Measurements from ENCODE around the gene NRM. TPM values are rescaled to one million over a fixed set of nuclear protein-coding genes. Genes with fewer than 3 reads are reported as not detected.

The NRM gene
- total and polyA plus RNA-seq, 2 of the 13 experiments (the other 11 are each of a cell fraction or from before 2014, with no cell fraction given): 12.5 to 16.0 TPM

- TF ChIP-seq, protein P1, sequence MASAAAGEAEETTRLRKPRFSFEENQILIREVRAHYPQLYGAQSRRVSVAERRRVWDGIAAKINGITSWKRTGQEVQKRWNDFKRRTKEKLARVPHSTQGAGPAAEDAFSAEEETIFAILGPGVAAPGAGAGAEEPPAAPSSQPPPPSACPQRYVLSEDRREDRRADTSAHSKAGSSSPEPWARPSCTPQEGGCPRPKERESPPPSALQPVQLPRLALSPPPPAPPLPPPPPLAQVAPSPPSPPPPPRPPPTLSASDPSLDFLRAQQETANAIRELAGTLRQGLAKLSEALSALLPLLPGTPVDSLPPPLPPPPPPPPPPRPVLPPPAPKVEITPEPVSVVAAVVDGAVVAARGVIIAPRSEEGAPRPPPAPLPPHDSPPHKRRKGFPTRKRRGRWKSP (CRISPR knock-in tag; IDR thresholded peaks at IDR 0.05): peak; percentile 96
- peak; percentile 78 for TF ChIP-seq ZNF280B (CRISPR knock-in tag; IDR thresholded peaks at IDR 0.05; ENCODE audit: borderline replicate concordance)
- TF ChIP-seq ZNF12 (CRISPR knock-in tag; IDR thresholded peaks at IDR 0.05): no peak
- TF ChIP-seq, protein P2, sequence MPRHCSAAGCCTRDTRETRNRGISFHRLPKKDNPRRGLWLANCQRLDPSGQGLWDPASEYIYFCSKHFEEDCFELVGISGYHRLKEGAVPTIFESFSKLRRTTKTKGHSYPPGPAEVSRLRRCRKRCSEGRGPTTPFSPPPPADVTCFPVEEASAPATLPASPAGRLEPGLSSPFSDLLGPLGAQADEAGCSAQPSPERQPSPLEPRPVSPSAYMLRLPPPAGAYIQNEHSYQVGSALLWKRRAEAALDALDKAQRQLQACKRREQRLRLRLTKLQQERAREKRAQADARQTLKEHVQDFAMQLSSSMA (CRISPR knock-in tag; IDR thresholded peaks at IDR 0.05): peak; percentile 84; the same call in 1 of the 2 replicates
- TF ChIP-seq ZNF317 (CRISPR knock-in tag; IDR thresholded peaks at IDR 0.05): peak; percentile 90
- peak; percentile 86 for TF ChIP-seq SKI (IDR thresholded peaks at IDR 0.05; ENCODE audit: partially characterized antibody)
- TF ChIP-seq KMT2A (CRISPR knock-in tag; IDR thresholded peaks at IDR 0.05): peak; percentile 47; the same call in 1 of the 2 replicates
- TF ChIP-seq ETV5 (CRISPR knock-in tag; IDR thresholded peaks at IDR 0.05; ENCODE audit: borderline replicate concordance): peak; percentile 71
- TF ChIP-seq ZNF747 (CRISPR knock-in tag; IDR thresholded peaks at IDR 0.05; ENCODE audit: borderline replicate concordance): peak; percentile 92; the same call in 1 of the 2 replicates
- TF ChIP-seq, protein P3, sequence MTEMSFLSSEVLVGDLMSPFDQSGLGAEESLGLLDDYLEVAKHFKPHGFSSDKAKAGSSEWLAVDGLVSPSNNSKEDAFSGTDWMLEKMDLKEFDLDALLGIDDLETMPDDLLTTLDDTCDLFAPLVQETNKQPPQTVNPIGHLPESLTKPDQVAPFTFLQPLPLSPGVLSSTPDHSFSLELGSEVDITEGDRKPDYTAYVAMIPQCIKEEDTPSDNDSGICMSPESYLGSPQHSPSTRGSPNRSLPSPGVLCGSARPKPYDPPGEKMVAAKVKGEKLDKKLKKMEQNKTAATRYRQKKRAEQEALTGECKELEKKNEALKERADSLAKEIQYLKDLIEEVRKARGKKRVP (CRISPR knock-in tag; IDR thresholded peaks at IDR 0.05): peak in 1 of 2 experiments; percentile 78; a peak in 2 of 4 replicates
- peak; percentile 87; the same call in 1 of the 2 replicates for TF ChIP-seq PAWR (CRISPR knock-in tag; IDR thresholded peaks at IDR 0.05; ENCODE audit: borderline replicate concordance)
- peak; percentile 83; the same call in 1 of the 2 replicates for TF ChIP-seq KDM5A (IDR thresholded peaks at IDR 0.05; ENCODE audit: borderline replicate concordance, low read length)
- TF ChIP-seq CHCHD3 (CRISPR knock-in tag; IDR thresholded peaks at IDR 0.05): peak; percentile 77; the same call in 1 of the 2 replicates
- peak; percentile 91; the same call in 1 of the 2 replicates for TF ChIP-seq ZNF230 (CRISPR knock-in tag; IDR thresholded peaks at IDR 0.05)
- no peak for TF ChIP-seq SNAPC5 (CRISPR knock-in tag; IDR thresholded peaks at IDR 0.05; ENCODE audit: borderline replicate concordance)
- TF ChIP-seq, protein P4, sequence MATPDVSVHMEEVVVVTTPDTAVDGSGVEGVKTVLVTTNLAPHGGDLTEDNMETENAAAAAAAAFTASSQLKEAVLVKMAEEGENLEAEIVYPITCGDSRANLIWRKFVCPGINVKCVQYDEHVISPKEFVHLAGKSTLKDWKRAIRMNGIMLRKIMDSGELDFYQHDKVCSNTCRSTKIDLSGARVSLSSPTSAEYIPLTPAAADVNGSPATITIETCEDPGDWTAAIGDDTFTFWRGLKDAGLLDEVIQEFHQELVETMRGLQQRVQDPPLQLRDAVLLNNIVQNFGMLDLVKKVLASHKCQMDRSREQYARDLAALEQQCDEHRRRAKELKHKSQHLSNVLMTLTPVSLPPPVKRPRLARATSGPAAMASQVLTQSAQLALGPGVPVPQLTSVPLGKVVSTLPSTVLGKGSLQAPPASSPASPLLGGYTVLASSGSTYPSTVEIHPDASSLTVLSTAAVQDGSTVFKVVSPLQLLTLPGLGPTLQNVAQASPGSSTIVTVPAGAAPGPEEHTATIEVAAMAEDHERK (CRISPR knock-in tag; IDR thresholded peaks at IDR 0.05; ENCODE audit: low read depth): peak; percentile 27; the same call in 1 of the 2 replicates
- peak; percentile 98 for TF ChIP-seq ZNF274 (CRISPR knock-in tag; IDR thresholded peaks at IDR 0.05)
- 0 out of 2 replicates have a peak, but pooled peaks have one; percentile 33 for TF ChIP-seq ADNP (CRISPR knock-in tag; IDR thresholded peaks at IDR 0.05)
- 0 out of 2 replicates have a peak, but pooled peaks have one; percentile 9 for TF ChIP-seq HOMEZ (CRISPR knock-in tag; IDR thresholded peaks at IDR 0.05; ENCODE audit: low read depth)
- TF ChIP-seq ZNF160 (CRISPR knock-in tag; IDR thresholded peaks at IDR 0.05): peak; percentile 97
These were observed 43.3 kb downstream of the NRM start (continued) for GRCh38 chr6:30647242-30648116.

All from HepG2 (cell line).